ENCODE data around the gene SHC4. TPM values are rescaled to one million over a fixed set of nuclear protein-coding genes. Genes with fewer than 3 reads are reported as not detected.

SHC4 gene
- total and polyA plus RNA-seq, 4 donors, result 0.09 to 1.9 (median 0.44) TPM

DNA sequence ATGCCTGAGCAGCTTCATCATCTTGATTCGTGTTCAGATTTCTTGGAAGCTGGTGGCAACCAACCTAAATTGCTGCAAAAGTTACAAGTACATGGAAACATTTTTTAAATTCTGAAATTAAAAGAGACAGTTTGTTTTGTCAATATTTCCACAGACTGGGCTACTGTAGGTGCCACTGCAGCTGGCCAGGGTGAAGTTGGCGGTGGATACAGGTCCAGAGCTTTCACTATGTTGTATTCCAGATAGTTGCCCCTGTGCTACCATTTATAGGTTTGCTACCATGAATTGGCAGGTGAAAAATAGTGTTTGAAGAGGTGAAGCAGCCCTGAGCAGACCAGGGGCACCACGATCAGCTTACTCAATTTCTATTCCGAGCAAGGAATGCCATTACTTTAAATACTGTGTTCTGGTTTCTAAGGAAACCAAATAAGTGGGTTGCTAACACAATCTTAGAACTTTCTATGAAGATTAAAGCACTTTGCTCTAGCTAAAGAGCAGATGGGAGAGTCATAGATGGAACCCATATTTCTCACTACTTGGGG, 21.2 kb upstream of the SHC4 start:
- peaks cover 0 to 7% (median 5%) of the 10 kb centered on the region in 5 donors for H3K4me1 ChIP-seq (ENCODE audit: control insufficient read depth in 5 of 5, insufficient read depth in 5 of 5, low read length in 5 of 5)
- no peaks in the 10 kb centered on the region for H3K9me3 ChIP-seq (ENCODE audit: control insufficient read depth in 4 of 4, insufficient read depth in 3 of 4, low read length in 3 of 4)
- TF ChIP-seq, protein P1, sequence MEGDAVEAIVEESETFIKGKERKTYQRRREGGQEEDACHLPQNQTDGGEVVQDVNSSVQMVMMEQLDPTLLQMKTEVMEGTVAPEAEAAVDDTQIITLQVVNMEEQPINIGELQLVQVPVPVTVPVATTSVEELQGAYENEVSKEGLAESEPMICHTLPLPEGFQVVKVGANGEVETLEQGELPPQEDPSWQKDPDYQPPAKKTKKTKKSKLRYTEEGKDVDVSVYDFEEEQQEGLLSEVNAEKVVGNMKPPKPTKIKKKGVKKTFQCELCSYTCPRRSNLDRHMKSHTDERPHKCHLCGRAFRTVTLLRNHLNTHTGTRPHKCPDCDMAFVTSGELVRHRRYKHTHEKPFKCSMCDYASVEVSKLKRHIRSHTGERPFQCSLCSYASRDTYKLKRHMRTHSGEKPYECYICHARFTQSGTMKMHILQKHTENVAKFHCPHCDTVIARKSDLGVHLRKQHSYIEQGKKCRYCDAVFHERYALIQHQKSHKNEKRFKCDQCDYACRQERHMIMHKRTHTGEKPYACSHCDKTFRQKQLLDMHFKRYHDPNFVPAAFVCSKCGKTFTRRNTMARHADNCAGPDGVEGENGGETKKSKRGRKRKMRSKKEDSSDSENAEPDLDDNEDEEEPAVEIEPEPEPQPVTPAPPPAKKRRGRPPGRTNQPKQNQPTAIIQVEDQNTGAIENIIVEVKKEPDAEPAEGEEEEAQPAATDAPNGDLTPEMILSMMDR (IDR thresholded peaks at IDR 0.05; ENCODE audit: control extremely low read depth, extremely low read depth), result no peak
- H3K27ac ChIP-seq (ENCODE audit: low read depth in 1 of 2, low read length in 1 of 2), result no peak overlapping the region
- H3K27me3 ChIP-seq (ENCODE audit: control insufficient read depth in 3 of 3, insufficient read depth in 3 of 3, low read length in 2 of 3), result no peaks in the 10 kb centered on the region
- no peak overlapping the region for H3K4me3 ChIP-seq
- H3K9ac ChIP-seq (ENCODE audit: insufficient read depth in 1 of 2, low read length in 2 of 2), result no peak overlapping the region
- H3K36me3 ChIP-seq (ENCODE audit: control insufficient read depth in 4 of 4, insufficient read depth in 4 of 4, low read length in 4 of 4), result peaks cover 0 to 2% (median 0%) of the 10 kb centered on the region in 4 donors
- no peak for ATAC-seq (ENCODE audit: insufficient read depth, low FRiP score)
- 51 to 79% methylated on average over 4 of the region's 4 CpGs for WGBS, 2 donors
- DNase-seq, result peak in 2 of 3 donors; percentile 57 to 61

- TF ChIP-seq, protein P1 (IDR thresholded peaks at IDR 0.05; ENCODE audit: control extremely low read depth, extremely low read depth), result no peak
- no peak overlapping the region for H3K9ac ChIP-seq (ENCODE audit: insufficient read depth in 1 of 2, low read length in 2 of 2)
- H3K27me3 ChIP-seq (ENCODE audit: control insufficient read depth in 3 of 3, insufficient read depth in 3 of 3, low read length in 2 of 3), result no peaks in the 10 kb centered on the region
- DNase-seq (peak in 1 of 3 donors; percentile 21), ATAC-seq (ENCODE audit: insufficient read depth, low FRiP score) (no peak)
- H3K4me3 ChIP-seq, result no peak overlapping the region
- WGBS, 2 donors, result 87 to 95% methylated on average over 7 of the region's 7 CpGs
- H3K36me3 ChIP-seq (ENCODE audit: control insufficient read depth in 4 of 4, insufficient read depth in 4 of 4, low read length in 4 of 4), result peaks cover 0 to 2% (median 0%) of the 10 kb centered on the region in 4 donors
- no peak overlapping the region for H3K27ac ChIP-seq (ENCODE audit: low read depth in 1 of 2, low read length in 1 of 2)
- H3K9me3 ChIP-seq (ENCODE audit: control insufficient read depth in 4 of 4, insufficient read depth in 3 of 4, low read length in 3 of 4), result no peaks in the 10 kb centered on the region
- H3K4me1 ChIP-seq (ENCODE audit: control insufficient read depth in 5 of 5, insufficient read depth in 5 of 5, low read length in 5 of 5), result peaks cover 0 to 7% (median 5%) of the 10 kb centered on the region in 5 donors
Measured at GRCh38 chr15:48984021-48984710, 20.4 kb upstream of the SHC4 start.

DNA sequence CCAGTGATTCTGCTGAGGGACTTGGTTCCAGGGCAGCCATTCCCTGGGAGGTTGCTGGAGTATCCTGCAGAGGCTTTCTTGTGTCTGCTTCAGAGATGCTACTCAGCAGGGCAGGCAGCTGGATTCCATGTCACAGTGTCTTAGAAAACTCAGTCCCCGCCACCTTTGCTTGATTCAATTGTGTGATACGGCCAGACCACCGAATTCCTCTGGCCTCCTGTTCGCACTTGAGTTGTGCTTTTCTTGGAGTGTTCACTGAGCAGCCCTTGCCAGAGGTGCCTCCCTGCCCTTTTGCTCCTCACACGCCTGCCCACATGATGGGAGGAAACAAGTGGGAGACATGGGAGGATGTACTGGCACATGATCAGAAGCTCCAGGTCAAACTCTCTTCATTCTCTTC, 19.6 kb upstream of the SHC4 start:
- Histone ChIP-seq H3K36me3 (ENCODE audit: control insufficient read depth in 4 of 4, insufficient read depth in 4 of 4, low read length in 4 of 4) (peaks cover 0 to 2% (median 0%) of the 10 kb centered on the region in 4 donors), H3K9me3 (ENCODE audit: control insufficient read depth in 4 of 4, insufficient read depth in 3 of 4, low read length in 3 of 4) (no peaks in the 10 kb centered on the region), H3K9ac (ENCODE audit: insufficient read depth in 1 of 2, low read length in 2 of 2) (no peak overlapping the region), H3K27me3 (ENCODE audit: control insufficient read depth in 3 of 3, insufficient read depth in 3 of 3, low read length in 2 of 3) (no peaks in the 10 kb centered on the region), H3K4me3 (no peak overlapping the region), H3K4me1 (ENCODE audit: control insufficient read depth in 5 of 5, insufficient read depth in 5 of 5, low read length in 5 of 5) (peaks cover 0 to 7% (median 5%) of the 10 kb centered on the region in 5 donors), H3K27ac (ENCODE audit: low read depth in 1 of 2, low read length in 1 of 2) (no peak overlapping the region)
- ATAC-seq (ENCODE audit: insufficient read depth, low FRiP score) (no peak), DNase-seq (no peak)
- TF ChIP-seq, protein P1 (IDR thresholded peaks at IDR 0.05; ENCODE audit: control extremely low read depth, extremely low read depth), result no peak
- 60 to 81% methylated on average over 5 of the region's 5 CpGs for WGBS, 2 donors

Measured in lung (tissue), 12 donors.